Thoracic aorta (tissue), 2 donors: ENCODE data around the gene BANK1. TPM values are rescaled to one million over a fixed set of nuclear protein-coding genes. Genes with fewer than 3 reads are reported as not detected.

Experiments used
- ATAC-seq: fragments of 150-250 bp; one replicate; pipeline ENCODE4 v1.8.0; 2017; ENCODE audit warnings: low read depth; ENCODE audit not compliant: insufficient number of reproducible peaks, low FRiP score
- DNase-seq: peaks from one replicate; pipeline ENCODE4 v3.0.0-alpha.2; 2020; ENCODE audit warnings: low spot score
- H3K27ac ChIP-seq, 2 donors: fragments of 200-600 bp; sonication (generic); 1 replicate in 1 of 2; 2 replicates in 1 of 2; pipeline ENCODE4 v1.5.1; 2016; ENCODE audit warnings: mild to moderate bottlenecking in 2 of 2, moderate library complexity in 2 of 2
- H3K27me3 ChIP-seq: fragments of 200-600 bp; sonication (generic); replicated peaks from 2 replicates; pipeline ENCODE4 v1.6.0; 2016; ENCODE audit warnings: mild to moderate bottlenecking; ENCODE audit not compliant: insufficient read depth
- H3K36me3 ChIP-seq: fragments of 200-600 bp; sonication (generic); one replicate; pipeline ENCODE4 v1.5.1; 2016
- H3K4me1 ChIP-seq, 2 donors: fragments of 200-600 bp; sonication (generic); 1 replicate in 1 of 2; 2 replicates in 1 of 2; pipeline versions ENCODE4 v1.5.1 to v1.6.0; 2016; ENCODE audit warnings: low read depth in 2 of 2, mild to moderate bottlenecking in 1 of 2; ENCODE audit not compliant: control insufficient read depth in 1 of 2
- H3K4me3 ChIP-seq: fragments of 200-600 bp; sonication (generic); 2 replicates; pipeline ENCODE4 v1.5.1; 2016; ENCODE audit warnings: mild to moderate bottlenecking
- H3K9me3 ChIP-seq: fragments of 200-600 bp; sonication (generic); 2 replicates; pipeline ENCODE4 v1.5.1; 2016
- total RNA-seq, 2 donors: library from RNA; depleted of rRNA; stranded (reverse); fragments of >200 nt; gene quantifications; one replicate each; pipeline versions ENCODE4 v1.1.0 to v1.2.3, GENCODE V29; 2016
- TF ChIP-seq, protein P1 (sequence below): fragments of 200-600 bp; sonication (generic); IDR thresholded peaks from one replicate; pipeline ENCODE4 v1.5.1; 2019; ENCODE audit warnings: antibody characterized with exemption

Gene BANK1
- total RNA-seq, 2 donors from 2014 or later: 0.85 to 1.1 TPM

DNA sequence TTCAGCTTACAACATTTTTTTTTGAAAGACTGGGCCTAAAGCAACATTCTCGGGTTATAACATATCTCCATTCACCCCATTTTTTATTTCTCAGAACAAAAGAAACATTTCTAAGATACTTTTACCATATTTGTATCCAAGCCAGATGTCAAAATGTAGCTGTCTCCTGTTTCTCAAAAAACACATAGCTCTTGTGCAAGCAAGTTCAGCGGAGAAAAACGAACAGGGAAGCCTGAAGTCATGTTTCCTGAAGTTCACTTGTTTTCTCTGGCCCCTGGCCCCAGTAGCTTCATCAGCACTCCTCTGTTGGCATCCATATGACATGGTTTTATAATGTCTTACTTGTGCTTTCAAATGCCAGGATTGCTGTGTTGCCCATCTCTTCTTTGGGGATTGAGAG lies 218.2 kb downstream of the BANK1 start:
- ATAC-seq (no peak), DNase-seq (no peak)
- Histone ChIP-seq H3K36me3 (no peaks in the 10 kb centered on the region), H3K9me3 (no peaks in the 10 kb centered on the region), H3K27me3 (no peaks in the 10 kb centered on the region), H3K27ac (no peak overlapping the region), H3K4me1 (peaks cover 0 to 4% of the 10 kb centered on the region in 2 donors), H3K4me3 (no peak overlapping the region)
- TF ChIP-seq, protein P1, sequence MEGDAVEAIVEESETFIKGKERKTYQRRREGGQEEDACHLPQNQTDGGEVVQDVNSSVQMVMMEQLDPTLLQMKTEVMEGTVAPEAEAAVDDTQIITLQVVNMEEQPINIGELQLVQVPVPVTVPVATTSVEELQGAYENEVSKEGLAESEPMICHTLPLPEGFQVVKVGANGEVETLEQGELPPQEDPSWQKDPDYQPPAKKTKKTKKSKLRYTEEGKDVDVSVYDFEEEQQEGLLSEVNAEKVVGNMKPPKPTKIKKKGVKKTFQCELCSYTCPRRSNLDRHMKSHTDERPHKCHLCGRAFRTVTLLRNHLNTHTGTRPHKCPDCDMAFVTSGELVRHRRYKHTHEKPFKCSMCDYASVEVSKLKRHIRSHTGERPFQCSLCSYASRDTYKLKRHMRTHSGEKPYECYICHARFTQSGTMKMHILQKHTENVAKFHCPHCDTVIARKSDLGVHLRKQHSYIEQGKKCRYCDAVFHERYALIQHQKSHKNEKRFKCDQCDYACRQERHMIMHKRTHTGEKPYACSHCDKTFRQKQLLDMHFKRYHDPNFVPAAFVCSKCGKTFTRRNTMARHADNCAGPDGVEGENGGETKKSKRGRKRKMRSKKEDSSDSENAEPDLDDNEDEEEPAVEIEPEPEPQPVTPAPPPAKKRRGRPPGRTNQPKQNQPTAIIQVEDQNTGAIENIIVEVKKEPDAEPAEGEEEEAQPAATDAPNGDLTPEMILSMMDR: no peak

DNA sequence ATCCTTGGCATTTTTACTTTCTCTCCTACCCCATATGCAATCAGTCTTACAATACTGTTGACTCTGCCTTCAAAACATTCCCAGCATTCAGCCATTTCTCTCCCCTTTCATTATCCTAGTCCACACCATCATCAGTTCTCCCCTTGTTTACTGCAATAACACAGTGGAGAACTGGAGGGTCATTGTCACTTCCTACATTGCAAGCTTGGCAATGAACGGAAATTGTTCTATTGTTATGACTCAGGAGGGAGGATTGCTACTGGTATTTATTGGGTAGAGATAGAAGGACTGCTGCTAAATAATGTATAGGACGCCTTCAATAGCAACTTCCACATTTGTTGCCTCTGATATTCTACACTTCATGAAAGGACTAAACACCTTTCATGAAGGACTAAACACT lies 231.8 kb downstream of the BANK1 start:
- no peak for DNase-seq
- H3K36me3 ChIP-seq: no peaks in the 10 kb centered on the region
- TF ChIP-seq, protein P1: no peak
- no peak overlapping the region for H3K4me3 ChIP-seq
- no peaks in the 10 kb centered on the region for H3K9me3 ChIP-seq
- no peak overlapping the region for H3K27ac ChIP-seq
- no peak for ATAC-seq
- no peaks in the 10 kb centered on the region for H3K27me3 ChIP-seq
- no peaks in the 10 kb centered on the region for H3K4me1 ChIP-seq

DNA sequence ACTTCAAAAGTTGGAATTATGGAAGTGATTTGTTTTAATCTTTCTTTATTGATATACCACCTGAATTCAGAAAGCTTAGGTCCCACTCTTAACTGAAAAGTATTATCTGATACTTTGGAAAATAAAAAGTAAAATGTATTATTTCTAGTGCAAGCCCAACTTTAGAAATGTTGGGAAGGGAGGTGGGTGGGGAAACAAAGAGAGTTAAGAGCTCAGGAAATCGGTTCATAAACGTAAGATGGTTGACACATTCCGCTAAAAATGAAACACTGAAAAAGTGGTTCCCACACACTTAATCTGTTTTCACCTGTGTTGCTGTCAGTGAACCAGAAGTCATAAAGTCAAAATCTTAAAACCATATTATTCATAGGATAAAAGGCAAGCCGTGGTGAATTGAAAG lies 237.4 kb downstream of the BANK1 start:
- Histone ChIP-seq H3K27me3 (no peaks in the 10 kb centered on the region), H3K4me3 (no peak overlapping the region), H3K9me3 (no peaks in the 10 kb centered on the region), H3K36me3 (no peaks in the 10 kb centered on the region), H3K4me1 (no peaks in the 10 kb centered on the region), H3K27ac (no peak overlapping the region)
- DNase-seq (no peak), ATAC-seq (no peak)
- TF ChIP-seq, protein P1: no peak

DNA sequence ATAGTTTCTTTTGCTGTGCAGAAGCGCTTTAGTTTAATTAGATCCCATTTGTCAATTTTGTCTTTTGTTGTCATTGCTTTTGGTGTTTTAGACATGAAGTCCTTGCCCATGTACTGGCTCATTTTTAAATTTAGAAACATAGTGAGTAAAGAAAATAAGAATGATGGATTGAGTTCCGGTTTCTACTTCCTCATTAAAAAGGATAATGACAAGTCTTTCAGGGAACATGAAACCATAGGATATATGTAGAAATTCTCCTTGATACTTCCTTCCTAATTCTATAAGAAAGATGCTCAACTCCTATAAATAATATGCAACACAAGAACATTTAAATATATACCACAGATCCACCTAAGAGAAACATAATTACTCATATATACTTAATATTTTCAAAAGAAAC lies 240.9 kb downstream of the BANK1 start:
- DNase-seq: no peak
- TF ChIP-seq, protein P1: no peak
- Histone ChIP-seq H3K9me3 (no peaks in the 10 kb centered on the region), H3K27me3 (no peaks in the 10 kb centered on the region), H3K36me3 (no peaks in the 10 kb centered on the region), H3K4me1 (no peaks in the 10 kb centered on the region), H3K27ac (no peak overlapping the region), H3K4me3 (no peak overlapping the region)
- no peak for ATAC-seq

DNA sequence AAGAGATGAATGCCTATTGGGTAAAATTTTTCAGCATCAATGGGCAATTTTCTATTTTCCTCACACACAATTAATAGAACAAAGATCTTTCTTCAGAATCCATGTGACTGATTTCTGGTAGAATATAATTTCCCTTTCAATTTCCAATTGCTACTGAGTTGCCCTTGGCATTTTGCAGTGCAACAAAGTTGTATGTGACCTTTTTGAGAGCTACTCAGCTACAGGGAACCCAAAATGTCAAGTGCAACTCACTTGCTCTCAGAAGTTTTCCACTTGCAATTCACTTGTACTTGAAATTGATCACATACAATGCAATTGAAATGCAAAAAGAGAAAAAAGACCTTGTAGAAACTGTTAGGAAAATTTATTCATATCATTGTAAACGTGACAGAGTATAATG lies 245.5 kb downstream of the BANK1 start:
- ATAC-seq (no peak), DNase-seq (no peak)
- H3K36me3 ChIP-seq: no peaks in the 10 kb centered on the region
- no peaks in the 10 kb centered on the region for H3K4me1 ChIP-seq
- TF ChIP-seq, protein P1: no peak
- no peaks in the 10 kb centered on the region for H3K9me3 ChIP-seq
- no peak overlapping the region for H3K4me3 ChIP-seq
- no peaks in the 10 kb centered on the region for H3K27me3 ChIP-seq
- H3K27ac ChIP-seq: no peak overlapping the region
